Colonic mucosa (tissue), 4 donors: Measurements from ENCODE around the gene ATP9B. TPM values are rescaled to one million over a fixed set of nuclear protein-coding genes. Genes with fewer than 3 reads are reported as not detected.
"Not testable (repeated sequence)": the region's sequence is repeated elsewhere in the genome, so short reads cannot be mapped to it uniquely, and the experiment has no call there.

Experiments used
- DNase-seq: peaks from one replicate; pipeline ENCODE4 v3.0.0-alpha.2; 2020
- H3K27ac ChIP-seq: fragments of 200-600 bp; one replicate; pipeline ENCODE4 v1.8.0; 2021
- H3K27me3 ChIP-seq: fragments of 200-600 bp; one replicate; pipeline ENCODE4 v1.8.0; 2021
- H3K36me3 ChIP-seq: fragments of 200-600 bp; one replicate; pipeline ENCODE4 v1.8.0; 2021
- H3K4me1 ChIP-seq: fragments of 200-600 bp; one replicate; pipeline ENCODE4 v1.8.0; 2021; ENCODE audit warnings: mild to moderate bottlenecking
- H3K4me3 ChIP-seq: fragments of 200-600 bp; one replicate; pipeline ENCODE4 v1.8.0; 2021
- H3K9ac ChIP-seq, 2 donors: one replicate each; pipeline ENCODE4 v1.7.0; 2013; ENCODE audit warnings: control low read depth in 2 of 2, low read depth in 2 of 2, low read length in 2 of 2
- H3K9me3 ChIP-seq: fragments of 200-600 bp; one replicate; pipeline ENCODE4 v1.8.0; 2021
- CTCF ChIP-seq: fragments of 200-600 bp; IDR thresholded peaks from one replicate; pipeline ENCODE4 v1.8.0; 2022; ENCODE audit warnings: antibody characterized with exemption, mild to moderate bottlenecking
- intact Hi-C: fragments of 100-400 bp; cut with DNase I; formaldehyde crosslinking; loops from one replicate; pipeline ENCODE4 v1.14.1; 2022
- total RNA-seq, 2 donors: library from RNA; stranded (reverse); fragmentation: NEBNext Ultra II Directional in 1 of 2; extraction: Animal tissue kit (Norgen Biotek cat#: 25700) in 1 of 2; gene quantifications; one replicate each; pipeline ENCODE4 v1.2.1, GENCODE V29; 2021
- donor health status: healthy.
- donor health status: DM: no; HTN: no; CAD: no.
- donor health status: DM: no; HTN: no; CAD: no.

Gene ATP9B
- total RNA-seq, 2 donors from 2014 or later: 20.4 to 30.3 TPM

- DNase-seq: no peak
- no peaks in the 10 kb centered on the region for H3K9me3 ChIP-seq
- H3K4me3 ChIP-seq: no peak overlapping the region
- no peaks in the 10 kb centered on the region for H3K36me3 ChIP-seq
- intact Hi-C loops: no loop called here
- no peak overlapping the region for H3K27ac ChIP-seq
- no peak overlapping the region for H3K9ac ChIP-seq
- TF ChIP-seq CTCF: no peak
- H3K27me3 ChIP-seq: no peaks in the 10 kb centered on the region
- H3K4me1 ChIP-seq: no peaks in the 10 kb centered on the region
Observed at GRCh38 chr18:79283929-79284328, 214.7 kb downstream of the ATP9B start.

GRCh38 chr18:79285191-79285590 is 216.0 kb downstream of the ATP9B start:
- H3K27me3 ChIP-seq, DNase-seq, H3K4me1 ChIP-seq, H3K9me3 ChIP-seq, H3K36me3 ChIP-seq, H3K9ac ChIP-seq, intact Hi-C loops, H3K4me3 ChIP-seq, H3K27ac ChIP-seq: not testable (repeated sequence)

- H3K4me3 ChIP-seq, H3K9ac ChIP-seq, H3K36me3 ChIP-seq, intact Hi-C loops, DNase-seq, H3K9me3 ChIP-seq, H3K27me3 ChIP-seq, H3K27ac ChIP-seq, H3K4me1 ChIP-seq: not testable (repeated sequence)
Observed at GRCh38 chr18:79290409-79290808, 221.2 kb downstream of the ATP9B start.

- no peaks in the 10 kb centered on the region for H3K36me3 ChIP-seq
- H3K27me3 ChIP-seq: no peaks in the 10 kb centered on the region
- intact Hi-C loops: no loop called here
- no peaks in the 10 kb centered on the region for H3K4me1 ChIP-seq
- no peaks in the 10 kb centered on the region for H3K9me3 ChIP-seq
- DNase-seq: no peak
- TF ChIP-seq CTCF: no peak
- no peak overlapping the region for H3K4me3 ChIP-seq
- H3K9ac ChIP-seq: no peak overlapping the region
- no peak overlapping the region for H3K27ac ChIP-seq
Observed at GRCh38 chr18:79290876-79291275, 221.7 kb downstream of the ATP9B start.

GRCh38 chr18:79294235-79294634 is 225.0 kb downstream of the ATP9B start:
- no peak overlapping the region for H3K27ac ChIP-seq
- H3K36me3 ChIP-seq: no peaks in the 10 kb centered on the region
- H3K9me3 ChIP-seq: no peaks in the 10 kb centered on the region

GRCh38 chr18:79299272-79299671 is 230.1 kb downstream of the ATP9B start:
- Histone ChIP-seq H3K36me3 (no peaks in the 10 kb centered on the region), H3K27me3 (no peaks in the 10 kb centered on the region), H3K9me3 (no peaks in the 10 kb centered on the region), H3K27ac (no peak overlapping the region), H3K4me1 (no peaks in the 10 kb centered on the region), H3K4me3 (no peak overlapping the region), H3K9ac (no peak overlapping the region)
- intact Hi-C loops: no loop called here
- no peak for TF ChIP-seq CTCF
- no peak for DNase-seq

More at GRCh38 chr18:79294235-79294634, 225.0 kb downstream of the ATP9B start:
- Histone ChIP-seq H3K4me3 (no peak overlapping the region), H3K27me3 (no peaks in the 10 kb centered on the region), H3K4me1 (no peaks in the 10 kb centered on the region), H3K9ac (no peak overlapping the region)
- intact Hi-C loops: no loop called here
- no peak for DNase-seq
- TF ChIP-seq CTCF: no peak

- no peak overlapping the region for H3K9ac ChIP-seq
- TF ChIP-seq CTCF: no peak
- no peaks in the 10 kb centered on the region for H3K9me3 ChIP-seq
- H3K4me3 ChIP-seq: no peak overlapping the region
- no peak overlapping the region for H3K27ac ChIP-seq
- DNase-seq: no peak
- intact Hi-C loops: no loop called here
- H3K36me3 ChIP-seq: no peaks in the 10 kb centered on the region
- H3K27me3 ChIP-seq: no peaks in the 10 kb centered on the region
- H3K4me1 ChIP-seq: no peaks in the 10 kb centered on the region
Observed at GRCh38 chr18:79299711-79300110, 230.5 kb downstream of the ATP9B start.
